ENCODE measurements around the gene HHLA2.

Gene HHLA2

DNA sequence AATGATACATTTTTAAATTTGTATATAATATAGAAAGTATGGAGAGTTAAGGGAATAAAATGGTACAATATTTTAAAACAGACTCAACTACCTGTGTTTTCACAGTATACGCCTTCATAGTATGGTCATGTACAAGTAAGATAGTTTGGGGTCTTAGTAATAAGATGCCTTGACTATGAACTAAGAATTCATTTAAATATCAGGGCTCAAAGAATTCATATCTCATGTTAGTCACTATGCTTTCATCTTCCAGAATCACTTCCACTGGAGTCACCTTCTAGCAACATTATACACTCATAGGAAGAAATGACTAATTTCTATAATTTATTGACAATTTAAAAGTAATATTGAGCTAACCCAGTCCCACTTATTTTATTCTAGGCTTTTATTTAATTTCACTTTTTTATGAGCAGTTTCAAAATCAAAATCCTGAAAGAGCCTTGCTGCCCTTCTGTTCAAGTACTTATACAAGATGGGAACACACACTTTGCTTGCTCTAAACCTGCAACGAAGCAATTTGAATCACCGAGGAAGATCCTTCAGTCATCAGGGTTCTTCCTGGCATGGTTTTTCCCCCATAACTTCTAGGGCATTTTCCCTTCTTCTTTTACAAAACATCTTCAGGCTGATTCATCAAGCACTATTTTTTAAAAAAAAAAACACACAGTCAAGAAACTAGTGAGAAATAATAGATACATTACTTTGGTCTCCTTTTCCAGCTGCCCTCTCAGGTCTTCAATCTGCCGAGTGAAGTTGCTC, 119.9 kb downstream of the HHLA2 start:
- H3K4me3 ChIP-seq (ENCODE audit: low read depth, low read length) = no peak overlapping the region

- H3K4me3 ChIP-seq (ENCODE audit: low read depth, low read length) = no peak overlapping the region
Measured at GRCh38 chr3:108420926-108421325, 124.6 kb downstream of the HHLA2 start.
